OCI-LY3 (cell line): ENCODE data around the gene HCFC1R1.

ENCODE experiments used
- EZH2phosphoT487 ChIP-seq: fragments of 200-600 bp; shearing (Covaris generic); IDR thresholded peaks from 2 replicates; pipeline ENCODE4 v1.6.1; 2018; ENCODE audit warnings: antibody characterized with exemption, mixed run types, low read depth
- TF ChIP-seq, protein P1 (sequence below): fragments of 200-600, 300-600 bp; sonication (generic); IDR thresholded peaks from 2 replicates; pipeline ENCODE4 v1.5.1; 2014; ENCODE audit warnings: antibody characterized with exemption, low read length, low read depth

DNA sequence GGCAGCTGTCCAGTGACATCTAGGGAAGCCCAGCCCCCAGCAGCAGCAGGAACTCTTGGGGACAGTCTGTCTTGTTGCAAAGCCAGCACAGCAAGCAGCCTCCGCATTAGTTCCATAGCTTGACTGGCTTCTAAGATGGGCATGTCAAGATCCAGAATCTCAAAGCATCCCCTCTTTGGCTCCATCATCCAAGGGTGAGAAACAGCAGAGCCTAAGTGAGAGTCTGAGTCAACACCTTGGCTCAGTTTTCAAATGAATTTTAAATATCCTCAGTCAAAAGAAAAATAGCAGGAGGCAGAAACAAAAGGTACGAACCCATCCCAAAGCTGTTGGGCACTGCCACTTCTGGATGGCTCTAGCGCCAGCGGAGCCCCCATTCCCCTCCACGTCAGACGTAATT is 8.8 kb downstream of the HCFC1R1 start:
- TF ChIP-seq, protein P1, sequence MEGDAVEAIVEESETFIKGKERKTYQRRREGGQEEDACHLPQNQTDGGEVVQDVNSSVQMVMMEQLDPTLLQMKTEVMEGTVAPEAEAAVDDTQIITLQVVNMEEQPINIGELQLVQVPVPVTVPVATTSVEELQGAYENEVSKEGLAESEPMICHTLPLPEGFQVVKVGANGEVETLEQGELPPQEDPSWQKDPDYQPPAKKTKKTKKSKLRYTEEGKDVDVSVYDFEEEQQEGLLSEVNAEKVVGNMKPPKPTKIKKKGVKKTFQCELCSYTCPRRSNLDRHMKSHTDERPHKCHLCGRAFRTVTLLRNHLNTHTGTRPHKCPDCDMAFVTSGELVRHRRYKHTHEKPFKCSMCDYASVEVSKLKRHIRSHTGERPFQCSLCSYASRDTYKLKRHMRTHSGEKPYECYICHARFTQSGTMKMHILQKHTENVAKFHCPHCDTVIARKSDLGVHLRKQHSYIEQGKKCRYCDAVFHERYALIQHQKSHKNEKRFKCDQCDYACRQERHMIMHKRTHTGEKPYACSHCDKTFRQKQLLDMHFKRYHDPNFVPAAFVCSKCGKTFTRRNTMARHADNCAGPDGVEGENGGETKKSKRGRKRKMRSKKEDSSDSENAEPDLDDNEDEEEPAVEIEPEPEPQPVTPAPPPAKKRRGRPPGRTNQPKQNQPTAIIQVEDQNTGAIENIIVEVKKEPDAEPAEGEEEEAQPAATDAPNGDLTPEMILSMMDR: no peak
- no peak for TF ChIP-seq EZH2phosphoT487
